KOPT-K1 (cell line): ENCODE data around the gene TCF12.

Experiments
- H3K27ac ChIP-seq: fragments of 200-600 bp; sonication (generic); 2 replicates; pipeline ENCODE4 v1.5.1; 2016; ENCODE audit warnings: antibody characterized with exemption, mild to moderate bottlenecking, low read depth, low read length; ENCODE audit not compliant: poor library complexity, severe bottlenecking
- H3K36me3 ChIP-seq: fragments of 200-600 bp; sonication (generic); 2 replicates; pipeline ENCODE4 v1.5.1; 2017; ENCODE audit warnings: antibody characterized with exemption, mild to moderate bottlenecking, low read length, moderate library complexity; ENCODE audit not compliant: insufficient read depth
- H3K9me3 ChIP-seq: fragments of 200-600 bp; sonication (generic); 2 replicates; pipeline ENCODE4 v1.5.1; 2017; ENCODE audit warnings: antibody characterized with exemption, low read length, mild to moderate bottlenecking; ENCODE audit not compliant: insufficient read depth, poor library complexity, severe bottlenecking

TCF12 gene

GRCh38 chr15:57038496-57038895, 120.1 kb downstream of the TCF12 start:
- Histone ChIP-seq H3K36me3 (no peaks in the 10 kb centered on the region; the same call in 1 of the 2 replicates), H3K27ac (no peak overlapping the region), H3K9me3 (no peaks in the 10 kb centered on the region)

GRCh38 chr15:57041416-57041815, 123.0 kb downstream of the TCF12 start:
- H3K27ac ChIP-seq: no peak overlapping the region
- no peaks in the 10 kb centered on the region for H3K9me3 ChIP-seq
- no peaks in the 10 kb centered on the region; the same call in 1 of the 2 replicates for H3K36me3 ChIP-seq

GRCh38 chr15:57044072-57044702, 125.7 kb downstream of the TCF12 start:
- no peaks in the 10 kb centered on the region for H3K9me3 ChIP-seq
- H3K27ac ChIP-seq: no peak overlapping the region
- H3K36me3 ChIP-seq: no peaks in the 10 kb centered on the region; the same call in 1 of the 2 replicates

GRCh38 chr15:57044970-57045369, 126.5 kb downstream of the TCF12 start:
- no peaks in the 10 kb centered on the region; the same call in 1 of the 2 replicates for H3K36me3 ChIP-seq
- H3K9me3 ChIP-seq: no peaks in the 10 kb centered on the region
- no peak overlapping the region for H3K27ac ChIP-seq

GRCh38 chr15:57045741-57046382, 127.4 kb downstream of the TCF12 start:
- H3K36me3 ChIP-seq: no peaks in the 10 kb centered on the region; the same call in 1 of the 2 replicates
- no peak overlapping the region for H3K27ac ChIP-seq

GRCh38 chr15:57048930-57049549, 130.6 kb downstream of the TCF12 start:
- no peaks in the 10 kb centered on the region for H3K36me3 ChIP-seq

More at GRCh38 chr15:57045741-57046382, 127.4 kb downstream of the TCF12 start:
- H3K9me3 ChIP-seq: no peaks in the 10 kb centered on the region

GRCh38 chr15:57053470-57053869, 135.0 kb downstream of the TCF12 start:
- no peaks in the 10 kb centered on the region for H3K9me3 ChIP-seq
- no peaks in the 10 kb centered on the region for H3K36me3 ChIP-seq
- no peak overlapping the region for H3K27ac ChIP-seq

More at GRCh38 chr15:57048930-57049549, 130.6 kb downstream of the TCF12 start:
- H3K9me3 ChIP-seq: no peaks in the 10 kb centered on the region
- H3K27ac ChIP-seq: no peak overlapping the region

- no peaks in the 10 kb centered on the region for H3K9me3 ChIP-seq
- no peaks in the 10 kb centered on the region for H3K36me3 ChIP-seq
- no peak overlapping the region for H3K27ac ChIP-seq
These were observed 135.8 kb downstream of the TCF12 start for GRCh38 chr15:57054204-57054750.

- H3K9me3 ChIP-seq: no peaks in the 10 kb centered on the region
- no peaks in the 10 kb centered on the region for H3K36me3 ChIP-seq
- no peak overlapping the region for H3K27ac ChIP-seq
These were observed 137.9 kb downstream of the TCF12 start for GRCh38 chr15:57056357-57056756.

GRCh38 chr15:57057134-57057930, 138.9 kb downstream of the TCF12 start:
- no peak overlapping the region for H3K27ac ChIP-seq
- H3K36me3 ChIP-seq: no peaks in the 10 kb centered on the region
- no peaks in the 10 kb centered on the region for H3K9me3 ChIP-seq

GRCh38 chr15:57059026-57059660, 140.7 kb downstream of the TCF12 start:
- H3K27ac ChIP-seq: no peak overlapping the region
- H3K9me3 ChIP-seq: no peaks in the 10 kb centered on the region
- peaks cover 7% of the 10 kb centered on the region; the same call in 1 of the 2 replicates for H3K36me3 ChIP-seq

GRCh38 chr15:57060799-57061198, 142.4 kb downstream of the TCF12 start:
- Histone ChIP-seq H3K9me3 (no peaks in the 10 kb centered on the region), H3K27ac (no peak overlapping the region), H3K36me3 (peaks cover 22% of the 10 kb centered on the region; the same call in 1 of the 2 replicates)

- Histone ChIP-seq H3K36me3 (peaks cover 25% of the 10 kb centered on the region; the same call in 1 of the 2 replicates), H3K9me3 (no peaks in the 10 kb centered on the region), H3K27ac (no peak overlapping the region)
These were observed 142.8 kb downstream of the TCF12 start for GRCh38 chr15:57061281-57061680.

GRCh38 chr15:57061696-57062095, 143.3 kb downstream of the TCF12 start:
- Histone ChIP-seq H3K9me3 (no peaks in the 10 kb centered on the region), H3K27ac (no peak overlapping the region), H3K36me3 (peaks cover 25% of the 10 kb centered on the region; the same call in 1 of the 2 replicates)
